Epithelial cell of prostate (primary cell): ENCODE results near the gene TNN.
"Not testable (repeated sequence)": the region's sequence is repeated elsewhere in the genome, so short reads cannot be mapped to it uniquely, and the experiment has no call there.

Source experiments
- DNase-seq: peaks from one replicate; pipeline ENCODE4 v3.0.0-alpha.2; 2011; ENCODE audit warnings: low read depth, low spot score
- H3K27ac ChIP-seq: fragments of 450-650 bp; 2 replicates; pipeline ENCODE4 v1.5.1; 2017; ENCODE audit warnings: mild to moderate bottlenecking

Gene TNN

DNA sequence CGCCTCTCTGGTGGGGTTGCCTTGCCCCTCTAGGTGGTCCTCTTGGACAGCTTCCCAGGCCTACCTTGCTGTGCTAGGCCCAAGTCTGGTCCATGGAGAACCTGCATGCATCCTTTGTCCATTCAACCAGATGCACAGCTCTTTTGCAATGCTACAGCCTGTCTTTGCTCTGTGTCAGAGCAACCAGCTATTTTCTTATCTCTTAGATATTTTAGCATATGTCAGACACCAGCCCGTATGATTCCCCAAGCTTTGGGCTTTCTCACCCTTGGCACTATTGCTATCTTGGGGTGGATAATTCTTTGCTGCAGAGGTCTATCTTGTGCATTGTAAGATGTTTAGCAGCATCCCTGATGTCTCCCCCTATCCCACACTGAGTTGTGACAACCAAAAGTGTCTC, 32.3 kb downstream of the TNN start:
- no peak overlapping the region for H3K27ac ChIP-seq
- DNase-seq, result no peak

DNA sequence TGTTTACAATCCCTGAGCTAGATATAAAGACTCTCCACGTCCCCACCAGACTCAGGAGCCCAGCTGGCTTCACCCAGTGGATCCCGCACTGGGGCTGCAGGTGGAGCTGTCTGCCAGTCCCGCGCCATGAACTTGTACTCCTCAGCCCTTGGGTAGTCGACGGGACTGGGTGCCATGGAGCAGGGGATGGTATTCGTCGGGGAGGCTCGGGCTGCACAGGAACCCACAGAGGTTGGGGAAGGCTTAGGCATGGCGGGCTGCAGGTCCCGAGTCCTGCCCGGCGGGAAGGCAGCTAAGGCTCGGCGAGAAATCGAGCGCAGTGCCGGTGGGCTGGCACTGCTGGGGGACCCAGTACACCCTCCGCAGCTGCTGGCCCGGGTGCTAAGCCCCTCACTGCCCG, 34.5 kb downstream of the TNN start:
- not testable (repeated sequence) for DNase-seq, H3K27ac ChIP-seq

DNA sequence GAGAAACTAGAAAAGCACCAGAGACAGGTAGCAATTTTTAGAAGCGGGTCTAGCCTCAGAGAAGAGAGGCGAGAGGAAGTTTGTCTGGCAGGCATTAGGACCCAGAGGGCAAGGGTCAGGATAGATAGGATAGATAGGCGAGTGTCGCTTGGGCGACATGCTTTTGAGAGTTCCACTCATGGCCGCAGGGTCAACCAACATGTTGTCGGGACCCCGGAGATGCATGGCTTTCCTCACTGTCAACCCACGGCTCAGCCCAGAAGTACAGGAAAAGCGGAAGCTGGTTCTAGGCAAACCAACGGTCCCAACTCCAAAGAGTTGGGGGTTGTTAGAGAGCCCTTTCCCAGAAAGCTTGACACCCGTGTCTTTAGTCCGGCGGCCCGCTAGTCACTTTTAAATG, 38.9 kb downstream of the TNN start:
- not testable (repeated sequence) for DNase-seq, H3K27ac ChIP-seq

- not testable (repeated sequence) for DNase-seq, H3K27ac ChIP-seq
Measured at GRCh38 chr1:175108331-175108820, 40.7 kb downstream of the TNN start.

- H3K27ac ChIP-seq, result no peak overlapping the region
- DNase-seq, result no peak
Measured at GRCh38 chr1:175114996-175115395, 47.4 kb downstream of the TNN start.

- DNase-seq, result no peak
- H3K27ac ChIP-seq, result no peak overlapping the region
Measured at GRCh38 chr1:175116210-175116798, 48.7 kb downstream of the TNN start.

DNA sequence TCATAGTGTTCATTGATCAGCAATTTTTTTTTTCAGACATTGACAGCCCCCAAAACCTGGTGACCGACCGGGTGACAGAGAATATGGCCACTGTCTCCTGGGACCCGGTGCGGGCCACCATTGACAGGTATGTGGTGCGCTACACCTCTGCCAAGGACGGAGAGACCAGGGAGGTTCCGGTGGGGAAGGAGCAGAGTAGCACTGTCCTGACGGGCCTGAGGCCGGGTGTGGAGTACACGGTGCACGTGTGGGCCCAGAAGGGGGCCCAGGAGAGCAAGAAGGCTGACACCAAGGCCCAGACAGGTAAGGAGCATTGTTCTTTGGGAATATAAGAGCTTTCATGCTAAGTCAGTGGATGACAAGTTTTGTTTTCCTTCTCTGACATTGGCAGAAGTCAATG, 49.3 kb downstream of the TNN start:
- no peak overlapping the region for H3K27ac ChIP-seq
- no peak for DNase-seq

DNA sequence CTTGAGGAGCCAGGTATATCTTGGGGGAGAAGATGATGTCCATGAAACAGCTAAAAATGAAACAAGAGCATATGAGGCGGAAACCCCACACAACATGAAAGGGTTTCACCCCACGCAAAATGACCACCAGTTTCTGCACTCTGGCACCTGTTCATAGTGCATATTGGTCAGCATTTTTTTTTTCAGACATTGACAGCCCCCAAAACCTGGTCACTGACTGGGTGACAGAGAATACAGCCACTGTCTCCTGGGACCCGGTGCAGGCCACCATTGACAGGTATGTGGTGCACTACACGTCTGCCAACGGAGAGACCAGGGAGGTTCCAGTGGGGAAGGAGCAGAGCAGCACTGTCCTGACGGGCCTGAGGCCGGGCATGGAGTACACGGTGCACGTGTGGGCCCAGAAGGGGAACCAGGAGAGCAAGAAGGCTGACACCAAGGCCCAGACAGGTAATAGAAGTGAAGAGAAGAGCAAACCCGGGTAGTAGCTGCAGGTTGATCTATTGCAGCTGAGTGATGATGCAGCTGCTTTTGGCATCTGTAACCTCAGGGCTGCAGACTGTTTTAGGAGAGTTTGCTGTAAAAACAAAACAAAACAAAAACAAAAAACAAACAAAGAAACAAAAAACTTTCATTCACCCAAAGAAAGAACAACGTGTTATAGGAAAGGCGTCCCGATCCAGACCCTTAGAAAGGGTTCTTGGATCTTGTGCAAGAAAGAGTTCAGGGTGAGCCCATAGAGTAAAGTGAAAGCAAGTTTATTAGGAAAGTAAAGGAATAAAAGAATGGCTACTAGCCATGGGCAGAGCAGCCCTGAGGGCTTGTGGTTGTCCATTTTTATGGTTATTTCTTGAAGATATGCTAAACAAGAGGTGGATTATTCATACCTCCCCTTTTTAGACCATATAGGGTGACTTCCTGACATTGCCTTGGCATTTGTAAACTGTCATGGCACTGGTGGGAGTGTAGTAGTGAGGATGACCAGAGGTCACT, 51.0 kb downstream of the TNN start:
- H3K27ac ChIP-seq, result no peak overlapping the region
- no peak for DNase-seq

DNA sequence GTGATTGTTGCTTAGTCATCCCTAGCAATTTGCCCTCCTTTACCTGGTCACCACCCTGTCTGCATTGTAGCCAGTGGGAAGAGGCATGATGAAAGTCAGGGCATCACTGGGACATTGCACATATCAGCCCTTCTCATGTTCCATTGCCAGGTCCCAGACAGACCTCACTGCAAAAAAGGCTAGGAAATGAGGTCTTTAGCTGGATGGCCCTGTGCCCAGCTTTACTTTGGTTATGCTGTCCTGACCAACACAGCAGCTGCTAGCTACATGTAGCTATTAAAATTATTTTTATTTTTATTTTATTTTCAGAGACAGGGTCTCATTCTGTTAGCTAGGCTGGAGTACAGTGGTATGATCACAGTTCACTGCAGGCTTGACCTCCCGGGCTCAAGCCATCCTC, 52.9 kb downstream of the TNN start:
- H3K27ac ChIP-seq, result no peak overlapping the region
- DNase-seq, result no peak

DNA sequence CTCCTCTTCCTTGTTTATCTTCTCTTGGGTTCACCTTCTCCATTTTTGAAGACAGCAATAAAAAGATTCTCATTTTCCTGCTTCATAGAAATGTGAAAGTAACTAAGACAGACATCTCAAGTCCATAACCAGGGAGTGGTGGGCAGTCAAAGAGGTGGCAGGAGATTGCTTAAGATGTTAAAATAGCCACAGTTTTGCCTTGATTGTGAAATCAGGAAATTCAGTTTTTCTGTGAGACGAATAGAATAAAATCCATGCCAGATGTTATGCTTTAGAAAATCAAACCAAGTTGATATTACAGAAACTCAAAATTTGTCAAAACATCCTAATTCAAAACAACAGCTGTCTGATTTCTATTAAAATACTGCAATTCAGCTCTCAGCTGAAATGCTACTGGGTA, 57.2 kb downstream of the TNN start:
- H3K27ac ChIP-seq, result no peak overlapping the region
- DNase-seq, result no peak

DNA sequence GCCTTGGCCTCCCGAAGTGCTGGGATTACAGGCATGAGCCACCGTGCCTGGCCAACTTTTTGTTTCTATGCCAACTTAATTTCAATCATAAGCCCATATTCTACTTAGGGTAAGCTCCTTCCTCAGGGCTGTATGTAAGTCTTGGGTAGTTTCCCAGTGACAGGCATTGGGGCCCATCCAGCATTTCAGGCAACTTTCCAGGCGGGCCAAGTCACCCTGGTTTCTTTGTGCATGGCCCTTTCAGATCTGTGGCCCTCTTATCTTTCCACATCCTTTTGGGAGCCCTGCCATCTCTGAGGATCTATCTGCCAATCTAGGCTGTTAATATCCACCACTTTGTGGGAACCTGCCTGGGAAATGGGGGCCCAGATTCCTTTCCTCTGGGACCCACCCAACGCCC, 58.7 kb downstream of the TNN start:
- DNase-seq, result no peak
- no peak overlapping the region for H3K27ac ChIP-seq

DNA sequence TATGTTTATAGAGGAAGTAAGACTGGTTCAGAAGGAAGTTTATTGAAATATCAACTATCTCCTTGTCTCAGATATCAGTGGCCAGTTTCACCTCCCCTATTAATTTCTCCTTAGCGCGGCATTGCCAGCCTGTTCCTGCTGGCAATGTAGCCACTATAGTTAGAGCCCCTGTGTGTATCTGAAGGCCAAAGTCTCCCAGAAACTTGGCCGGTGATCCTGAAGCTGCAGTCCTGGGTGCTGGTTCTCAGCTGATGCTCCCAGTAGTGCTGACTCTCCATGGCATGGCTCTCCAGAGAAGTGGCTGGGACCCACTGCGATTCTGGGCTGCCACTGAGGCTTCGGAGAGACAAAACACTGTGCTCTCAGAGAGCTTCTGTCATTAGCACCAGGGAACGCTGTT, 59.9 kb downstream of the TNN start:
- no peak for DNase-seq
- no peak overlapping the region for H3K27ac ChIP-seq

DNA sequence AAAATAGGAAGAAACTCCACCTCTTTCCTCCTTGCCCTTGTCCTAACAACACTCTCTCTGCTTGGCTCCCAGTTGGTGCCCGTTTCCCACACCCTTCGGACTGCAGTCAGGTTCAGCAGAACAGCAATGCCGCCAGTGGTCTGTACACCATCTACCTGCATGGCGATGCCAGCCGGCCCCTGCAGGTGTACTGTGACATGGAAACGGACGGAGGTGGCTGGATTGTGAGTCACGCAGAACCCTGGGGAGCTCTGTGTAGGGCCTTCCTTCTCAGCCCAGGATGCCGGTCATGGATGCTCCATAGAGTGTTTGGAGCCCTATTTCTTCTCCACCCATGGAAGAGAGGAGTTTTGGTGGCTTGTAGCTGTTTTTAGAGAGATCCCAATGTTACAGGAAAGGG, 60.9 kb downstream of the TNN start:
- no peak for DNase-seq
- no peak overlapping the region for H3K27ac ChIP-seq

- no peak overlapping the region for H3K27ac ChIP-seq
- DNase-seq, result peak; percentile 44
Measured at GRCh38 chr1:175129182-175129581, 61.5 kb downstream of the TNN start.

- H3K27ac ChIP-seq, result no peak overlapping the region
- no peak for DNase-seq
Measured at GRCh38 chr1:175129644-175129996, 62.0 kb downstream of the TNN start.

GRCh38 chr1:175129997-175130648, 62.5 kb downstream of the TNN start:
- no peak for DNase-seq
- no peak overlapping the region for H3K27ac ChIP-seq

- DNase-seq, result no peak
- H3K27ac ChIP-seq, result no peak overlapping the region
Measured at GRCh38 chr1:175130649-175131045, 63.0 kb downstream of the TNN start.

DNA sequence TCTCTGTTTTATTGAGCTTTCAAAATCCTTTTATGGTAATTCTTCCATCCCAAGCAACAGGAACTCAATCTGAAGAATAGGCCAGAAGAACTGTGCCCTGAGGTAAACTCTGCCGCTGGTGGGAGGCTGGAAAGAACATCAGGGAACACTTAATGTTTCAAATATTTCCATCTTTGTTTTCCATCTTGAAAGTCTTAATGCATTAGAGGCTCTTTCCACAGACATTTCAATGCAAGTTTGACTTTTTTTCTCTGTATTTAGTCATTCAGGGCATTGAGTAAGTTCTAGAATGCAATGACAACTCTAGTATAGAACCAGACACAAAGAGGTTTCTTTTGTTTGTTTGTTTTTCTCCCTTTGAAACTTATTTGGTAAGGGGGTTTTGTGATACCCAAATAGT, 63.5 kb downstream of the TNN start:
- no peak overlapping the region for H3K27ac ChIP-seq

DNA sequence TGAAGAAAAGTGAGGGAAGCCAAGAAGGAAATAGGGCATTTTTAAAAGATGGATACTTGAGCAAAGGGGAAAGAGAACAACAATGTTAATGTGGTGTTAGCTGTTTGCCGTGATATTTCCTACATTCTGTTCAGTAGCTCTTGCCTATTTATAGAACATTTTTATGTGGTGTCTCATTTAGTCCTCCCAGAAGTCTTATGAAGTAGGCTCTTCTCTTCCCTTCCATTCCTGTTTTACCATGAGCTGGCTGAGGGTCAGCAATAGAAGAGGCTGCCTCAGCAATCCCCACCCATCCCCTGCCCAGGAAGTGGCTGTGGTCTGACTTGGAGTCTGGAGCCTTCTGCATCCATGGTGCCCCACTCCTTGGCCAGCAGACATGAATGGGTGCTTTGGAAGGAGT, 64.8 kb downstream of the TNN start:
- H3K27ac ChIP-seq, result no peak overlapping the region
- no peak for DNase-seq

More for the DNA sequence above, 63.5 kb downstream of the TNN start:
- no peak for DNase-seq

DNA sequence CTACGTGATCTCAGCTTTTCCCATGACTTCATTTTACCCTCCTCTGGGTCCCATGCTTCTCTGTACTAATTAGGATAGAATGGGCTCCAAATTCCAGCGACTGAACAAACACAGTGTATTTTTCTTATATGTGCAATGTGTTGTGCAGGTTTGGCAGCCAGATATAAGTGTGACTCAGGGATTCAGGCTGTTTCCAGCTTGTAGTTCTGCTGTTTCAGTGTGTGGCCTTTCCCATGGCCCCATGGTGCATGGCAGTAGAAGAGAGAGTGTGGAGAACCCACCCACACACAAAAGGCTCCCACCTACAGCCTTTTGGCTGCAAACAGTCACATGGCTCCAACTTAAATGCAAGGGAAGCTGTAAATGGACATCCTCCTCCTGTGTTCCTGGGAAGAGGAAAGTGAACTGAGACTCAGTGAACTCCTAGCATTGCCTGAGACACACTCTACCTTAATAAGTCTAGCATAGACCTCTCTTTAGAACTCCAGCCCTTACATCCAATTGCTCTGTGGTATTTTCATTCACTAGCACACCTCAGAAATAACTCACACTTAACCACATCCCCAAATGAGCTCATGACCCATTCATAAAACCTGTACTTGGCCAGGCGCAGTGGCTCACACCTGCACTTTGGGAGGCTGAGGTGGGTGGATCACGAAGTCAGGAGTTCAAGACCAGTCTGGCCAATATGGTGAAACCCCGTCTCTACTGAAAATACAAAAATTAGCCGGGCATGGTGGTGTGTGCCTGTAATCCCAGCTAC, 66.2 kb downstream of the TNN start:
- no peak for DNase-seq
- H3K27ac ChIP-seq, result no peak overlapping the region
